HL-60/S4 treated with retinoic acid at 250 ng/mL for 4 days and 3 days (cell line): Measurements from ENCODE around the gene NXPH3.

Experiments
- in situ Hi-C: fragments of 300-500 bp; cut with MboI; formaldehyde crosslinking; loops from 2 replicates; pipeline ENCODE4 v1.7.0; 2022; ENCODE audit warnings: low sequenced_read_pairs

The NXPH3 gene

DNA sequence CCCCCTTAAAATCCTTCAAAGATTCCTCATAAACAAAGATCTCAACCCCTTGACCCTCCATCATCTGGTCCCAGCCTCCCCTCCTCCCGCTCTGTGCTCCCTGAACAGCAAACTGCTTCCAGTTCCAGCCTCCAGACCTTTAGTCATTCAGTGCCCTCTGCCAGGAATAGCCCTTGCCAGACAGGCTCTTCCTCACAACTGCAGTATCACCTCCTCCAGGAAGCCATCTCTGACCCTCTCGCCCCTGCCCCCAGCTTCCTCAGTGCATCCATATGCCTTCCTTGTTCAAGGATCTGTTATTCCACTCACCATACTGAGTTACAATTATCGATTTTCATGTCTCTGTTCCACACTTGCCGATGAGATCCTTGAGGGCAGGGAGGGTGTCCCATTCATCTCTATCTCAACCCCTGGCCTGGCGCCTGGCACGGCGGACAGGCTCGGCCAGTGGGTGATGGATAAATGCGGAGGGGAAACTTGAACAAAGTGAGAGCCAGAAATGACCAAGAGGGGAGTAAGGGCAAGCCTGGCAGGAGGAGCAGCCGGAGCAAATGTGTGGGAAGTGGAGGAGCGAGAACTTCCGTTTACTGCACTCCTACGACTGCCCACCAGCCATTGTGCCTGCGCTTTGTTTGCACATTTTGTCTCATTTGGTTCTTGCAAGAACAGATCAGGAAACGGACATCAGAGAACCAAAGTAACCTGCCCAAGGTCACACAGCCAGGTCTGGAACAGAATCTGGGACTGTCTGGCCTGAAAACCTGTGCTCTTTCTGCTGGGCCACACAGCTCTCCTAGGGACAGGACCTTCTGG lies 2.0 kb upstream of the NXPH3 start:
- in situ Hi-C loops = loop anchor here (5.0 to 25.0 kb wide), 2 partner anchors 129 to 264 kb away; partner anchors contain the start of gene TAC4

DNA sequence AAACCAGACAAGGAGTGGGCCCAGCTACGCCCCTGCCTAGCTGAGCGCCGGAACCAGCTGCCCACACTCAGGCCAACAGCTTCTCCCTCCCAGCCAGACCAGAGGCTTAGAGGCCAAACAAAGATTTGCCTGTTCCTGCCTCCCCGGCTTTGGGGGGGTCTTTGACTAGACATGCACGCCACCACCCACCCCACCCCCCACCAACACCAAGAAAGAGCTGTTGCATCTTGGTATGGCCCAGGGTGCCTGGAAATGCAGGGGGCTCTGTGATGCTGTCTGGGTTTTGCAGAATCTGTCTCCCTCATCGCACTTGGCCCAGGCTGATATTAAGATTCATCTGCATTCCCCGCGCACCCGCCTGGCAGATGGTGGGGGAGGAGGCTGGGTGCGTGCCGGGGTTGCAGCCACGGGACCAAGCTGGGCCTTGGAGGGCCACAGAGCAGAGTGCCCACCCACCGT lies 1.3 kb upstream of the NXPH3 start:
- in situ Hi-C loops = loop anchor here (5.0 to 25.0 kb wide), 2 partner anchors 128 to 263 kb away; partner anchors contain the start of gene TAC4

DNA sequence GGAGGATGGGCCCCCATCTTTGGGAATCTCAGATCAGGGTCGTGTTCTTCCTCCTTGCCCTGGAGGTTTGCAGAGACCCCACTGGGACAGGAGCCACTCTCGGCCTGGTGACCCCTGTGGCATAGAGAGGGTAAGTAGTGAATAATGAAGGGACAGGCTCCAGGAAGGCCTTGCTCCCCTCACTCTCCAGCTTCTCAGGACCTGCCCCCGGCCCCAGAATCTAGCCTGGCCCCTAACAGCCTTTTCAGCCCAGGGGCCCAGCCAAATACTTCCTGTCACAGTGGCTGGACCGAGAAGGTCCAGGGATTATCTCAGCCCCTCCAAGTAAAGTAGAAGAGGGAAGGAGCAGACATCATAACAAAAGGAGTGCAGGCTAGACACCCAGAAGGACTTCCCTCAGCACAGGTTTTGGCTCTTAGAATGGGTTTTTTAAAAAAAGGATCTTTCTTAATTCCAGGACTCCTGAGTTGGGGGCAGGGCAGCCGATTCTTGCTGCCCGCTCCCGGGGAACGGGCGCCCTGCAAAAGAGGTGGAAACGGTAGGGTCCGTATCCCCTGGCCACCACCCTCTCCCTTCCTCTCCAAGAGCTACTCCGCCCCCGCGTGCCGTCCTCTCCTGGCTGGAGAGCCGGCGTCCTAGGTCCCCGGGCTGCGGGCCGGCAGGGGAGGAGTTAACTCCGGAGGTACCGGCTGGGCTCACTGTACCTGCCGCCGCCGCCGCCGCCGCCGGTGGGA lies 559 bp upstream of the NXPH3 start:
- in situ Hi-C loops = loop anchor here (5.0 to 25.0 kb wide), 2 partner anchors 127 to 262 kb away; partner anchors contain the start of gene TAC4

DNA sequence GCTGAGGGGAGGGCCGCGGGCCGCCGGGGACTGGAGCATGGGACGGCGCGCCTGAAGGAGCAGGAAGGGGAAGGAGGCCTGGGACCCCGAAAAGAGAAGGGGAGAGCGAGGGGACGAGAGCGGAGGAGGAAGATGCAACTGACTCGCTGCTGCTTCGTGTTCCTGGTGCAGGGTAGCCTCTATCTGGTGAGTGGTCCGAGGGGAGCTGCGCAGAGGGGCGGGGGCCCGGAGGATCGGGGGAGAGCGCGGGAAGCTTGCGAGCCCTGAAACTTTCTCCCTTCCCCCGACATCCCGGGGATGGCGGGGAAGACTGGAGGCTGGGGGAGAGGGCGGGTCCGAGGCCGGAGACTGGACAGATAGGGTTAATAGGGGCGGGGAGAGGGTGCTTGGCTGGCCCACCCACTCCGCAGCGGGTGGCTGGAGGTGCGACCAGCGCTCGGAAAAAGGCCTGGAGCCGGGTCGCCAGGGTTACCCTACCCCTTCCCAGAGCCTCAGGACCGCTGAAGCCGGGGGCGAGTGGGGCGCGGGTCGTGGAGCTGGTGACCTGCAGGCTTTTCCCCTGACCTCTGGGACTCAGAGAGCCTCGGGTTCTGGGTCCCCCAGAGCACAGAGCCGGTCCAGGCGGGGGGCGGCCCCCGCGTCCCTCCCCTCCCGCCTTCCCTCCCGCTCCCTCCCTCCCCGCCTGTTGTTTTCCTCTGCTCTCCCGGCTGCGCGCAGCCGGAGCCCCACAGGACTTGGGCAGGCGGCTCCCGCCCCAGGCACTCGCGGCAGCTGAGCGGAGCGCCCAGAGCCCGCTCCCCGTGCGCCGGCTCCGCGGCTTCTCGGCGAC lies 631 bp downstream of the NXPH3 start:
- in situ Hi-C loops = no loop called here

DNA sequence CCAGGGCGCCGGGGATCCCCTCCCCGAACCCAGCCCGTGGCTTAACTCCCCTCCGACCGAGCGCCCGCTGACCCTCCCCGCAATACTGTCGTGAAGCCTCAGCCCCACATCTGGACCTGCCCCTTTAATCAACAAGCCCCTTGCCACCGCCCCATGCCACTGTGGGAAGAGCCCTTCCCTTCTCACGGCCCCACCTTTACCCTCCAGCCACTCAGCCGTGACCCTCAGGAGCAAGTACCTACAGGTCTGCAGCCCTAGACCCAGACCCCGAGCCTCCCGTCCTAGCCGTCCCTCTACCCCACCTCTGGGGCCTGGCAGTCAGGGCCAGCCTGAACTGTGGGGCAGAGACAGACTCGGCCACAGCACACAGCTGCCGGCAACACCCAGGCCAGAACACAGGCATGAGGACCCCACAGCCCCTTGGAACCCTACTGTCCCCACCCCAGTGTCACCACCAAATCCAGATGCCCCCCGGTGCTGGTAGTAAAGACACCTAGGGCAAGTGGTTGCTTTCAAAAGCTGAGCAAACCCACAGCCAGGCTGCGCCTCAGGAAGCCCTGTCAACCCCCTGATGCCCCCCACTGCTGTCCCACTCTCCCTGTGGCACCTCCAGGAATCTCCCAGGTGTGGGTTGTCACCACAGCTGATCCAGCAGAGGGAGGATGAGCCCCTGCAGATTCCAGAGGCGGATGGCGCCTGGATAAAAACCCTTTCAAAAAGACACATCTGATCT lies 1.4 kb downstream of the NXPH3 start:
- in situ Hi-C loops = no loop called here

DNA sequence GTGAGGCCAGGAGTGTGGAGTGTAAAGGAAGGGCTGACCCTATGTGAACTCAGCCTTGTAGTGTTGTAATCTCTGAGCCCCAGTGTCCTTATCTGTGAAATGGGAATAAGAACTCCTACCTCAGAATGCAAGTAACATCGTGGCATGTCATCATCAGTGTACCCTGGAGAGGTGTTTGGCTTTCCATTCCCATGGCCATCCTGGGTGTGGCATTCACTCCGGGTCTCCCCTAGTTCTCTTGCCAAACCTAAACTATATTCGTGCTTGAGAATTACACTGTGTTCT lies 1.9 kb downstream of the NXPH3 start:
- in situ Hi-C loops = no loop called here

DNA sequence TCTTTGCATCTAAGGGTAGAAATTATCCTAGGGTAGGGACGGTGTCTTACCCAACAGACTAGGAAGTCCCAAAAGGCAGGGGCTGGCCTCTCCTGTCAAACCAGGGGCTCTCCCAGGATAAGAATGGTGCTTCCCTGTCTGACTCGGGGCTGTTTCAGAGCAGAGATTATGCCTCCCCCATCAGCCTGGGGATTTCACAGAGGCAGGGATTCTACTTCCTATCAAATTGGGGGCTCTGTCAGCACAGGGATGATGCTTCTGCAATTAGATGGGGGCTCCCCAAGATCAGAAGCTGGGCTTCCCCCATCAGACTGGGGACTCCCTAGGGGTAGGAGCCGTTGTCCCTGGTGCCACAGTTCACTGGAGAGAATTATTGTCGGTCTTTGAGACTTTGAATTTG lies 2.3 kb downstream of the NXPH3 start:
- in situ Hi-C loops = no loop called here

DNA sequence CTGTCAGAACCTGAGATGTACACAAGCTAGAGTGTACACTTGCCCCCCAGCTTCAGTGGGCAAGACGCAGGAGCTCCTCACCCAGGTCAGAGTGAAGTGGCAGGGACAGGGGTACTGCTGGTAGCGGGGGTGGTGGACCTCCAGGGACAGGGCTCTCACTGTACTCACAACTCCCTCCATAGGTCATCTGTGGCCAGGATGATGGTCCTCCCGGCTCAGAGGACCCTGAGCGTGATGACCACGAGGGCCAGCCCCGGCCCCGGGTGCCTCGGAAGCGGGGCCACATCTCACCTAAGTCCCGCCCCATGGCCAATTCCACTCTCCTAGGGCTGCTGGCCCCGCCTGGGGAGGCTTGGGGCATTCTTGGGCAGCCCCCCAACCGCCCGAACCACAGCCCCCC lies 2.7 kb downstream of the NXPH3 start:
- in situ Hi-C loops = no loop called here

DNA sequence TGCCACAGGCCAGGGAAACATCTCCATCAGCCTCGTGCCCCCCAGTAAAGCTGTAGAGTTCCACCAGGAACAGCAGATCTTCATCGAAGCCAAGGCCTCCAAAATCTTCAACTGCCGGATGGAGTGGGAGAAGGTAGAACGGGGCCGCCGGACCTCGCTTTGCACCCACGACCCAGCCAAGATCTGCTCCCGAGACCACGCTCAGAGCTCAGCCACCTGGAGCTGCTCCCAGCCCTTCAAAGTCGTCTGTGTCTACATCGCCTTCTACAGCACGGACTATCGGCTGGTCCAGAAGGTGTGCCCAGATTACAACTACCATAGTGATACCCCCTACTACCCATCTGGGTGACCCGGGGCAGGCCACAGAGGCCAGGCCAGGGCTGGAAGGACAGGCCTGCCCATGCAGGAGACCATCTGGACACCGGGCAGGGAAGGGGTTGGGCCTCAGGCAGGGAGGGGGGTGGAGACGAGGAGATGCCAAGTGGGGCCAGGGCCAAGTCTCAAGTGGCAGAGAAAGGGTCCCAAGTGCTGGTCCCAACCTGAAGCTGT lies 3.4 kb downstream of the NXPH3 start:
- in situ Hi-C loops = no loop called here

DNA sequence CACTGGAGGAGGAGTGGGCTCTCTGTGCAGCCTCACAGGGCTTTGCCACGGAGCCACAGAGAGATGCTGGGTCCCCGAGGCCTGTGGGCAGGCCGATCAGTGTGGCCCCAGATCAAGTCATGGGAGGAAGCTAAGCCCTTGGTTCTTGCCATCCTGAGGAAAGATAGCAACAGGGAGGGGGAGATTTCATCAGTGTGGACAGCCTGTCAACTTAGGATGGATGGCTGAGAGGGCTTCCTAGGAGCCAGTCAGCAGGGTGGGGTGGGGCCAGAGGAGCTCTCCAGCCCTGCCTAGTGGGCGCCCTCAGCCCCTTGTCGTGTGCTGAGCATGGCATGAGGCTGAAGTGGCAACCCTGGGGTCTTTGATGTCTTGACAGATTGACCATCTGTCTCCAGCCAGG lies 3.9 kb downstream of the NXPH3 start:
- in situ Hi-C loops = no loop called here

DNA sequence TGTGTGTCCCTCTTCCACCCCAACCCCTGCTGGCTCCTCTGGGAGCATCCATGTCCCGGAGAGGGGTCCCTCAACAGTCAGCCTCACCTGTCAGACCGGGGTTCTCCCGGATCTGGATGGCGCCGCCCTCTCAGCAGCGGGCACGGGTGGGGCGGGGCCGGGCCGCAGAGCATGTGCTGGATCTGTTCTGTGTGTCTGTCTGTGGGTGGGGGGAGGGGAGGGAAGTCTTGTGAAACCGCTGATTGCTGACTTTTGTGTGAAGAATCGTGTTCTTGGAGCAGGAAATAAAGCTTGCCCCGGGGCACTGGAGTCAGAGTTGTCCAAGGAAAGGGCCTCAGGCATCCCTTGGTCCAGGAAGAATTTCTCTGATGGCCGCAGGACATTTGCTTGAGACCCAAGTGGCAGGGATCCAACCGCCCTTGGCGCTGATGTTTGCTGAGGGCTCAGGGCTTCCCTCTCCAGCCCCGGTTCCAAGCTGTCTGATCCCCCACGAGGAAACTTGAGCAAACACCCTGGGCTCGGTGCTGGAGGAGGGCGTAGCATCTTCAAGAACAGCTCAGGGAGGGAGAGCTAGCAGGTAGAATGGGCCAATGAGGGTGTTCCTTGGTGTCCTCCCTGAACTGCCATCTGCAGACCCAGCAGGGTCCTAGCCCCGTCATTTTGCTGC lies 4.5 kb downstream of the NXPH3 start:
- in situ Hi-C loops = no loop called here

DNA sequence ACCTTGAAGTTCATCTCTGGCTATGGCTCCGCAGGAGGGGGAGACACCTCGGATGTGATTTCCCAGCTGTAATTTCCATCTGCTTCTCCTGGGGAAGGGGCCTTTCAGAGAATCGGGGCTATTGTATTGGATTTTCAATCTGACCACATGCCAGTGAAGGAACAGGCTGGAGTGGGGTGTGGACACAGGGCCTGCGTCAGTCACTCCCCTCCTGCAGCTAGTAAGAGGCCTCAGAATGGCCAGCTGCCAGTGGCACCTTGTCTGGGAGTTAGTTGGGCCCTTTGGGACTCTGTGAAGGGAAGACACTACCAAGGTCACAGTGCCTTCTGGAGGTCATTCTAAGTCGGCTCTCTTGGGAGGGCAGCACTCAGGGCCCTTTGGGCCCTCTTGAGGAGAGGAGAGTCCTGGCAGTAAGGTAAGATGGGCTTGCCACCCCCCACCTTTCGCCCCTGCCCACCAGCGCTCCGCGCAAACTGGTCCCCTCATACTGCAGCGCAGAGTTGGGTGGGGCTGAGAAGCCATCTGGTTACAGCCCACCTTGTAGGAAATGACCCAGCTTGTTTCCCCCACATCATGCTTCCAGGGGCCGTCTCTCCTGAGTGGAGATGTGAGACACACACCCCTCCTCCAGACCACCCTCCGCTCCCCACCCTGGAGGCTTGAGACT lies 5.4 kb downstream of the NXPH3 start:
- in situ Hi-C loops = no loop called here

DNA sequence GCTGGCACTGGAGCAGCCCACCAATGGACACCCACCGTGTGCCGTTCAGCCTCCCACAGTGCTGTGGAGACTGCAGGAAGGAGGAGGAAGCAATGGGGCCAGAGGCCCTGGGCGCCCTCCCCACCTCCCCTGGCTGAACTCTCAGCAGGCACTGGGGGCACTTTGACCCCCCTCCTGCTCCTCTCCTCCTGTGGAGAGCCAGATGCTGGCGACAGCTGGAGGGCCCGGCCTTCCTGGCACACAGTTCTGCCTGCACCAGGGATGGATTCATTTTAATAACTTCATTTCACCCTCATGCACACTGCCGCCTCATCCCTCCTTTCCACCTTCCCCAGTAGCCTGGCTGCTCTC lies 6.0 kb downstream of the NXPH3 start:
- in situ Hi-C loops = no loop called here

DNA sequence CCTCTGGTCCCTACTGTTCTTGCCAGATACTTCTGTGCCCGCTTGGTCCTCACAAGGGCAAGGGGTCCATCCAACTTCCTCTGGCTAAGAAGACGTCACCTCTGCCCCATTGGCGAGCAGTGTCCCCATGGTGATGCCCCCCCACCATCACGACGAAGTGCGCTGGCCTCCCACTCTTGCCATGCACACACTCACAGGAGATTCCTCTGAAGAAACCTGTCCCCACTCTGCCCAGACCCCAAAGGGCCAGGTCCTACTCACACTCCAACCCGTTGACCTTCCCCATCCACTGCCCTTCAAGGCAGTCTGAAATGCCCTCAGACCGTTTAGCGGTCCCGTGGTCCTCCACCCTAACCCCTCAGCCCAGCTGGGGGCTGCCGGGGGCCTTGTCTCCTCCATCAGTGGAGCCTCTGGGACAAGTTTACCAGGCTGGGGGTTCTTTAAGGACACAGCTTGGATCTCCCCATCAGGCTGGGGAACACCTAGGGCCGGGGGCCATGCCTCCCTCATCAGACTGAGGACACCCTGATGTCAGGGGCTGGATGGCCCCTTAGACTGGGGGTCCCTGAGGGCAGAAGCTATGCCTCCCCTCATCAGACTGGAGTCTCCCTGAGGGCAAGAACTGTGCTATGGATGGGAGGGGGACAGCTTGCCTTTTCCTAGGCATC lies 6.5 kb downstream of the NXPH3 start:
- in situ Hi-C loops = no loop called here

DNA sequence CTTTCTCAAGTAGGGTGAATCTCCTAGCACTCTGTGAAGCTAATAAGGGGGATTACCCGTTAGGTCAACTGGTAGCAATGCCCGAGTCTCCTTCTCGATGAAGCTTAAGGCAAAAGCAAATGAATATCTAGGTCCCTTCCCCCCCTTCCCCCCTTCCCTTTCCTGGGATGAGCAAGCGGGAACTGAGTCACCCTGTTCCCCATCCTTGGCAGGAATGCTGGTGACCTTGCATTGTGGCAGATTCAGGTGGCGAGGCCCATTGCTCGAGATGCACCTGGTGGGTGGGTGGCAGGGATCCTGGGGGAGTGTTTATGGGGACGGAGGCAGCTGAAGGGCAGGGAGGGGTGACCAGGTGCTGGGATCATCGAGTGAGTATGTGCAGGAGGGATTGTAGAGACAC lies 7.1 kb downstream of the NXPH3 start:
- in situ Hi-C loops = no loop called here

DNA sequence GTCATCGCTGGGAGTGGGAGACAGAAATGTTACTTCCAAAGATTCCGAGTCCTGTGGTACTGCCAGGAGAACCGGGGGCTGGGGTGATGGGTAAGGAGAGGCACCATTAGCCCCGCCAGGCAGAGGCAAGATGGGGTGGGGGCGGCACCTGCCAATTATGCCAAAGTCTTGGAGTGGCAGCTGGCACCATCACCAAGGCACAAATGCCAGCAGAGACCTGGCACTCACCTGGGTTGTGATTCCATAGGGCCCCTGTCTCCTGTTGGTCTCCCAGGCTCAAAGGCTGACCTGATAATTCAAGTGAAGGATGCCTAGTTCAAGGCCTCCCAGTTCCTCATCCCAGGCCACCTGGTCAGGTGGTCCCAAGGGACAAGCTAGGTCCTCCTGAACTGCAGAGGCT lies 7.6 kb downstream of the NXPH3 start:
- in situ Hi-C loops = no loop called here

DNA sequence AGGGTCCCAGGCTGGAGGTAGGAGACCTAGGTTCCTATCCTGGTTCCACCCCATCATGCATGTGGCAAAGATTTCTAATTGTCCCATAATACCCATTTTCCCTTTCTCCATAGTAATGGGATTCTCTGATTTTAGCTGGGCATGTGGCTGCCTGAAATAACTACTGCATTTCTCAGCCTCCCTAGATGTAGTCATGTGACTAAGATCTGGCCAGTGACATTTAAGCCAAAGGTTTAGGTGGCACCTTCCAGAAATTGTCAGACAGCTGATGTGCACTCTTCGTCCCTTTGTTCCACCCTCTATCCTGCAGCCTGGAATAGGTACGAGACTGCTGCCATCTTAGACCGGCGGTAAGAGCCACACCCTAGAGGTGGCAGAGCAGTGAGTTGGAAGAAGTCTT lies 8.2 kb downstream of the NXPH3 start:
- in situ Hi-C loops = no loop called here

DNA sequence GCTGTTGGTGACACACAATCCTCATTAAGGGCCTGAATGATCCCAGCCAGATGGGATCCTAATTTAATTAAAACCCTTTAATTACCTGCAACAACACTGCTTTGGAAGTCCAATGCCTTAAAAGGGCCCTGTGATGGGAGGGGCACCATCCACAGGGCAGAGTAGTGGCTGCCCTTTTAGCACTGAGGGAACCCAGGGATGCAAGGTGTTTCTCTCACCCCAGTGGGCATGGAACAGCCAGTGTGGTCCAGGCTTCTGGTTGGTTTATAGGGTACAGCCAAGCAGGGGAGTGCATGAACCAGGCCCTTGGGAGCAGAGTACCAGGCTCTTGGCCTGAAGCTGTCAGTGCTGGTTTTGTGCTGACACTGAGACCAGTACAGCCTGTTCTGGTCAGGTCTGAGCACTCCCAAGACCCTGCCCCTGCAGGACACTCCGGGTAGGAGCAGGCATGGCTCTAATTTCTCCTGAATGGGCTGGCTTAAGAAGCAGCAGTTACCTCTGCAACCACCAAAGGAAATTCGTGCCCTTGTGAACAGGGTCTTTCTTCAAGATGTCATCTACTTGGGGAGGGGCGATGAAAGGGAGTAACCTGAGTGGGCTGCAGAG lies 9.9 kb downstream of the NXPH3 start:
- in situ Hi-C loops = no loop called here
